ENCODE measurements around the gene DPP6. TPM values are rescaled to one million over a fixed set of nuclear protein-coding genes. Genes with fewer than 3 reads are reported as not detected.
"Not testable (repeated sequence)": the region's sequence is repeated elsewhere in the genome, so short reads cannot be mapped to it uniquely, and the experiment has no call there.

The DPP6 gene
- total and polyA plus RNA-seq, 2 experiments from 2014 or later = 0.20 to 0.44 TPM

DNA sequence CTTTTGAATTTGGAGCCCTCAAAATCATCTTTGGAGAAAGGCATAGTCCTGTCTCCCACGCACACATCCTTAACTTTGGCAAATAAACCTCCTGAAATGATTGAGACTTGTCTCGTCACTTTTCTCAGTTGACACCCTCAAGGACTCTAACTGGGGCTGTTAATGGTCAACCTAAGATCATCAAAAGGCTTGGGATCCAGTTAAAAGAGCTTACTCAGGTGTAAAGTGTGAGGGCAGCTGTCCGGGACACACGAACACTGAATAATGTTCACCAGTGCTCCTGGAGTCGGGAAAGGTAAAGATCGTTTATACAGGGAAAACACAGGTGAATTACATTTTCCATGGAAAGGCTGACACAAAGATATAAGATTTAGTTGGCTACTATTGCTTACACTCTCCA is 866.1 kb downstream of the DPP6 start:
- H3K36me3 ChIP-seq (replicated peaks; ENCODE audit: insufficient read depth, low read depth) = no peaks in the 10 kb centered on the region
- no peaks in the 10 kb centered on the region for H3K27me3 ChIP-seq
- H3K9me2 ChIP-seq (replicated peaks; ENCODE audit: insufficient read depth) = no peaks in the 10 kb centered on the region
- no peaks in the 10 kb centered on the region for H3K79me2 ChIP-seq
- no peak for DNase-seq (ENCODE audit: low spot score)
- no peaks in the 10 kb centered on the region for H3K4me1 ChIP-seq (ENCODE audit: insufficient read depth)
- H2AFZ ChIP-seq = no peak overlapping the region
- no peak overlapping the region for H3K4me3 ChIP-seq
- WGBS (ENCODE audit: low lambda C conversion rate, missing lambda C conversion rate) = 66% methylated on average over 6 of the region's 6 CpGs
- no peak overlapping the region for H3K27ac ChIP-seq
- H3K4me2 ChIP-seq = no peak overlapping the region
- TF ChIP-seq, protein P1, sequence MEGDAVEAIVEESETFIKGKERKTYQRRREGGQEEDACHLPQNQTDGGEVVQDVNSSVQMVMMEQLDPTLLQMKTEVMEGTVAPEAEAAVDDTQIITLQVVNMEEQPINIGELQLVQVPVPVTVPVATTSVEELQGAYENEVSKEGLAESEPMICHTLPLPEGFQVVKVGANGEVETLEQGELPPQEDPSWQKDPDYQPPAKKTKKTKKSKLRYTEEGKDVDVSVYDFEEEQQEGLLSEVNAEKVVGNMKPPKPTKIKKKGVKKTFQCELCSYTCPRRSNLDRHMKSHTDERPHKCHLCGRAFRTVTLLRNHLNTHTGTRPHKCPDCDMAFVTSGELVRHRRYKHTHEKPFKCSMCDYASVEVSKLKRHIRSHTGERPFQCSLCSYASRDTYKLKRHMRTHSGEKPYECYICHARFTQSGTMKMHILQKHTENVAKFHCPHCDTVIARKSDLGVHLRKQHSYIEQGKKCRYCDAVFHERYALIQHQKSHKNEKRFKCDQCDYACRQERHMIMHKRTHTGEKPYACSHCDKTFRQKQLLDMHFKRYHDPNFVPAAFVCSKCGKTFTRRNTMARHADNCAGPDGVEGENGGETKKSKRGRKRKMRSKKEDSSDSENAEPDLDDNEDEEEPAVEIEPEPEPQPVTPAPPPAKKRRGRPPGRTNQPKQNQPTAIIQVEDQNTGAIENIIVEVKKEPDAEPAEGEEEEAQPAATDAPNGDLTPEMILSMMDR (IDR thresholded peaks at IDR 0.05; ENCODE audit: poor library complexity) = no peak
- TF ChIP-seq EZH2 (IDR thresholded peaks at IDR 0.05; ENCODE audit: borderline replicate concordance) (no peak), EZH2phosphoT487 (IDR thresholded peaks at IDR 0.05; ENCODE audit: low read depth, severe bottlenecking, unreplicated experiment) (no peak)
- H3K9me3 ChIP-seq (ENCODE audit: low read depth) = no peaks in the 10 kb centered on the region
- no peaks in the 10 kb centered on the region for H4K20me1 ChIP-seq (ENCODE audit: insufficient read depth, poor library complexity, severe bottlenecking)

DNA sequence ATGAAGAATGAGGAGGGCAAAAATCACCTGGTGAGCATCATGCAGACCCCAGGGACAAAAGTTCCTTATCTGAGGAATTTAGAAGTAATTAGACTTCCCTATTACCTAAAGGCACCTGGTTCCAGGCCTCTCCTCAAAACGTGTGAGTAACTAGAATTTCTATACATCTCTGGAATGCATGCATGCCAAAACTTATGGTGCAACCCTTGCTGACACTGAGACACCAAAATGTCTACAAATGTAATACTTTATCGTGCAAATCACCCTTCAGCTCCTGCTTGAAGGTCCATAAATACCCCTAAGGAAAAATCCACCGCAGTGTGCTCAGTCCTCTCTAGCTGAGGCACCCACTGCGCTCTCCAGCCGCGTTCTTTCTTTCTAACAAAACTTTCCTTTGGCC is 866.5 kb downstream of the DPP6 start:
- no peak for TF ChIP-seq EZH2phosphoT487 (IDR thresholded peaks at IDR 0.05; ENCODE audit: low read depth, severe bottlenecking, unreplicated experiment)
- no peak overlapping the region for H2AFZ ChIP-seq
- H3K36me3 ChIP-seq (replicated peaks; ENCODE audit: insufficient read depth, low read depth) = no peaks in the 10 kb centered on the region
- H3K4me1 ChIP-seq (ENCODE audit: insufficient read depth) = no peaks in the 10 kb centered on the region
- no peaks in the 10 kb centered on the region for H3K9me3 ChIP-seq (ENCODE audit: low read depth)
- no peaks in the 10 kb centered on the region for H4K20me1 ChIP-seq (ENCODE audit: insufficient read depth, poor library complexity, severe bottlenecking)
- no peak overlapping the region for H3K4me2 ChIP-seq
- H3K79me2 ChIP-seq = no peaks in the 10 kb centered on the region
- 75% methylated on average over 6 of the region's 6 CpGs for WGBS (ENCODE audit: low lambda C conversion rate, missing lambda C conversion rate)
- no peak overlapping the region for H3K27ac ChIP-seq
- H3K9me2 ChIP-seq (replicated peaks; ENCODE audit: insufficient read depth) = no peaks in the 10 kb centered on the region
- no peak for DNase-seq (ENCODE audit: low spot score)
- H3K27me3 ChIP-seq = no peaks in the 10 kb centered on the region
- no peak overlapping the region for H3K4me3 ChIP-seq

DNA sequence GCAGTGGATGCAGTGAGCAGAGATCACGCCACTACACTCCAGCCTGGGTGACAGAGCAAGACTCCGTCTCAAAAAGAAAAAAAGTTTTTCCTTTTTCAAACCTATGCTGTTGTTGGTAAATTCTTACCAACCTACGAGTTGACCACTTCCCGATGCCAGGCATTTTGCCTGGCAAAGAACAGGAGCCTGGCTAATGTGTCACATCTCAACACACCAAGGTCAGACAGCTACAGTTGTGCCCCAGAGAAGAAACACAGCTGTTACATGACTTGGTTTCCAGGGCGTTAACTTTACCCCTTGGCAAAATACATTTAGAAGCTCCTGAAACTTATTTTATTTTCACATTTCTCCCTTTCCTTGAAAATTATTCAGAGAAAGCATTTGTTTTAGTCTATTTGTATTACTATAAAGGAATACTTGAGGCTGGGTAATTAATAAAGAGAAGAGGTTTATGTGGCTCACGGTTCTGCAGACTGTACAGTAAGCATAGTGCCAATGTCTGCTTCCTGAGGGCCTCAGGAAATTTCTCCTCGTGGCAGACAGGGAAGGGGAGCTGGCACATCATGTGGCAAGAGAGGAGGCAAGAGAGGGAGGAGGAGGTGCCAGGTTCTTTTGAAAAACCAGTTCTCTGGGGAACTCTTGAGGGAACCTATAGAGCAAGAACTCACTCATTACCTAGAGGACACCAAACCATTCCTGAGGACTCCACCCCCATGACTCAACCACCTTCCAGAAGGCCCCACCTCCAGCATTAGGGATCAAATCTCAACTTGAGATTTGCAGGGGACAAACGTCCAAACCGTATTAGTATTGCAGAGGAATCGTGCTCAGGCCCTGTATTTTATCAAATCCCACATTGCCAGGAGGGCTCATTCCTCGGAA is 867.4 kb downstream of the DPP6 start:
- Histone ChIP-seq H3K4me1 (ENCODE audit: insufficient read depth) (no peaks in the 10 kb centered on the region), H2AFZ (no peak overlapping the region), H3K4me3 (no peak overlapping the region), H3K9me2 (replicated peaks; ENCODE audit: insufficient read depth) (no peaks in the 10 kb centered on the region), H3K27me3 (no peaks in the 10 kb centered on the region), H3K4me2 (no peak overlapping the region), H3K27ac (no peak overlapping the region), H3K9me3 (ENCODE audit: low read depth) (no peaks in the 10 kb centered on the region), H3K36me3 (replicated peaks; ENCODE audit: insufficient read depth, low read depth) (no peaks in the 10 kb centered on the region), H3K79me2 (no peaks in the 10 kb centered on the region), H4K20me1 (ENCODE audit: insufficient read depth, poor library complexity, severe bottlenecking) (no peaks in the 10 kb centered on the region)
- whole genome bisulfite sequencing (ENCODE audit: low lambda C conversion rate, missing lambda C conversion rate) = 79% methylated on average over 11 of the region's 11 CpGs
- DNase-seq (ENCODE audit: low spot score) = no peak
- TF ChIP-seq EZH2phosphoT487 (IDR thresholded peaks at IDR 0.05; ENCODE audit: low read depth, severe bottlenecking, unreplicated experiment) = no peak
- TF ChIP-seq, protein P1 (IDR thresholded peaks at IDR 0.05; ENCODE audit: poor library complexity) = no peak
- no peak for TF ChIP-seq EZH2 (IDR thresholded peaks at IDR 0.05; ENCODE audit: borderline replicate concordance)

DNA sequence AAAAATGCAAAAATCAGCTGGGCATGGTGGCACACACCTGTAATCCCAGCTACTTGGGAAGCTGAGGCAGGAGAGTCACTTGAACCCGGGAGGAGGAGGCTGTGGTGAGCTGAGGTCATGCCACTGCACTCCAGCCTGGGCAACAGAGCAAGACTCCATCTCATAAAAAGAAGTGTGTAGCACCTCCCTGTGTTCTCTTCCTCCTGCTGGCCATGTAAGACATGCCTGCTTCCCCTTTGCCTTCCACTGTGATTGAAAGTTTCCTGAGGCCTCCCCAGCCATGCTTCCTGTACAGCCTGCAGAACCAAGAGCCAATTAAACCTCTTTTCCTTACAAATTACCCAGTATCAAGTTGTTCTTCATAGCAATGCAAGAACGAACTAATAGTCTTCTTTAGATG is 870.3 kb downstream of the DPP6 start:
- H2AFZ ChIP-seq; H3K27me3 ChIP-seq; H3K4me3 ChIP-seq; H3K4me1 ChIP-seq (ENCODE audit: insufficient read depth); H3K9me2 ChIP-seq (replicated peaks; ENCODE audit: insufficient read depth); H3K79me2 ChIP-seq; H4K20me1 ChIP-seq (ENCODE audit: insufficient read depth, poor library complexity, severe bottlenecking); H3K4me2 ChIP-seq; H3K36me3 ChIP-seq (replicated peaks; ENCODE audit: insufficient read depth, low read depth); H3K9me3 ChIP-seq (ENCODE audit: low read depth); H3K27ac ChIP-seq; DNase-seq (ENCODE audit: low spot score): not testable (repeated sequence)
- 81% methylated on average over 2 of the region's 2 CpGs for WGBS (ENCODE audit: low lambda C conversion rate, missing lambda C conversion rate)
